Nephron progenitor cell (in vitro differentiated cells): ENCODE data around the gene KLK2.

ENCODE experiments used
- DNase-seq: peaks from one replicate; pipeline ENCODE4 v3.0.0; 2021
- H3K27ac Mint-ChIP-seq: 2 replicates; pipeline ENCODE4 v1.8.0; 2021; ENCODE audit warnings: mild to moderate bottlenecking, moderate library complexity, mixed read lengths
- H3K27me3 Mint-ChIP-seq: 2 replicates; pipeline ENCODE4 v1.8.0; 2021; ENCODE audit warnings: mild to moderate bottlenecking, low read depth, mixed read lengths; ENCODE audit not compliant: poor library complexity
- H3K36me3 Mint-ChIP-seq: 2 replicates; pipeline ENCODE4 v1.8.0; 2021; ENCODE audit warnings: low read depth, mixed read lengths
- H3K4me1 Mint-ChIP-seq: 2 replicates; pipeline ENCODE4 v1.8.0; 2021; ENCODE audit warnings: mixed read lengths
- H3K4me3 Mint-ChIP-seq: 2 replicates; pipeline ENCODE4 v1.8.0; 2021; ENCODE audit warnings: mild to moderate bottlenecking, moderate library complexity, mixed read lengths
- H3K9me3 Mint-ChIP-seq: 2 replicates; pipeline ENCODE4 v1.8.0; 2021; ENCODE audit warnings: mild to moderate bottlenecking, moderate library complexity, mixed read lengths
- CTCF ChIP-seq: fragments of 200-600 bp; sonication (generic); IDR thresholded peaks from 2 replicates; pipeline ENCODE4 v1.5.0; 2021; ENCODE audit warnings: antibody characterized with exemption

KLK2 gene

GRCh38 chr19:50912102-50912599, 38.9 kb downstream of the KLK2 start:
- Mint-ChIP-seq H3K27ac (no peak overlapping the region), H3K36me3 (no peaks in the 10 kb centered on the region), H3K4me3 (no peak overlapping the region), H3K4me1 (peaks cover 7% of the 10 kb centered on the region), H3K27me3 (peaks cover 12% of the 10 kb centered on the region), H3K9me3 (no peaks in the 10 kb centered on the region)
- TF ChIP-seq CTCF: no peak
- no peak for DNase-seq

GRCh38 chr19:50912727-50913716, 39.8 kb downstream of the KLK2 start:
- Mint-ChIP-seq H3K4me1 (peaks cover 5% of the 10 kb centered on the region), H3K9me3 (no peaks in the 10 kb centered on the region), H3K4me3 (no peak overlapping the region), H3K27me3 (peaks cover 21% of the 10 kb centered on the region), H3K27ac (no peak overlapping the region), H3K36me3 (no peaks in the 10 kb centered on the region)
- TF ChIP-seq CTCF: no peak
- no peak for DNase-seq

- Mint-ChIP-seq H3K36me3 (no peaks in the 10 kb centered on the region), H3K4me1 (no peaks in the 10 kb centered on the region), H3K9me3 (no peaks in the 10 kb centered on the region), H3K27ac (no peak overlapping the region), H3K27me3 (peaks cover 51% of the 10 kb centered on the region), H3K4me3 (no peak overlapping the region)
- no peak for DNase-seq
- no peak for TF ChIP-seq CTCF
Observed at GRCh38 chr19:50916069-50916468, 42.8 kb downstream of the KLK2 start.

GRCh38 chr19:50921426-50922316, 48.4 kb downstream of the KLK2 start:
- no peak overlapping the region for H3K4me3 Mint-ChIP-seq
- no peak for DNase-seq
- H3K27me3 Mint-ChIP-seq: peaks cover 89% of the 10 kb centered on the region
- peaks cover 8% of the 10 kb centered on the region for H3K4me1 Mint-ChIP-seq
- no peak for TF ChIP-seq CTCF
- H3K27ac Mint-ChIP-seq: no peak overlapping the region
- H3K9me3 Mint-ChIP-seq: no peaks in the 10 kb centered on the region
- no peaks in the 10 kb centered on the region for H3K36me3 Mint-ChIP-seq

- H3K4me3 Mint-ChIP-seq: no peak overlapping the region
- no peaks in the 10 kb centered on the region for H3K36me3 Mint-ChIP-seq
- H3K9me3 Mint-ChIP-seq: no peaks in the 10 kb centered on the region
- no peak overlapping the region for H3K27ac Mint-ChIP-seq
- H3K27me3 Mint-ChIP-seq: peaks cover 85% of the 10 kb centered on the region
- H3K4me1 Mint-ChIP-seq: peaks cover 8% of the 10 kb centered on the region
- peak; percentile 84 for DNase-seq
- TF ChIP-seq CTCF: peak; percentile 90
Observed at GRCh38 chr19:50922317-50922853, 49.1 kb downstream of the KLK2 start.
